Measurements from ENCODE around the gene DHRS7. TPM values are rescaled to one million over a fixed set of nuclear protein-coding genes. Genes with fewer than 3 reads are reported as not detected.

Gene DHRS7, protein sequence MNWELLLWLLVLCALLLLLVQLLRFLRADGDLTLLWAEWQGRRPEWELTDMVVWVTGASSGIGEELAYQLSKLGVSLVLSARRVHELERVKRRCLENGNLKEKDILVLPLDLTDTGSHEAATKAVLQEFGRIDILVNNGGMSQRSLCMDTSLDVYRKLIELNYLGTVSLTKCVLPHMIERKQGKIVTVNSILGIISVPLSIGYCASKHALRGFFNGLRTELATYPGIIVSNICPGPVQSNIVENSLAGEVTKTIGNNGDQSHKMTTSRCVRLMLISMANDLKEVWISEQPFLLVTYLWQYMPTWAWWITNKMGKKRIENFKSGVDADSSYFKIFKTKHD
- 76.5 and 79.9 TPM in 2 replicates for total RNA-seq
- long read RNA-seq, transcript DHRS7-209 (7 exons, 1,322 nt): major isoform, 198 of 207 reads
- long read RNA-seq, partial matches to known transcripts: 2 of 207 reads
- long read RNA-seq, other reads (novel, unspliced or antisense): 6 of 207 reads

DNA sequence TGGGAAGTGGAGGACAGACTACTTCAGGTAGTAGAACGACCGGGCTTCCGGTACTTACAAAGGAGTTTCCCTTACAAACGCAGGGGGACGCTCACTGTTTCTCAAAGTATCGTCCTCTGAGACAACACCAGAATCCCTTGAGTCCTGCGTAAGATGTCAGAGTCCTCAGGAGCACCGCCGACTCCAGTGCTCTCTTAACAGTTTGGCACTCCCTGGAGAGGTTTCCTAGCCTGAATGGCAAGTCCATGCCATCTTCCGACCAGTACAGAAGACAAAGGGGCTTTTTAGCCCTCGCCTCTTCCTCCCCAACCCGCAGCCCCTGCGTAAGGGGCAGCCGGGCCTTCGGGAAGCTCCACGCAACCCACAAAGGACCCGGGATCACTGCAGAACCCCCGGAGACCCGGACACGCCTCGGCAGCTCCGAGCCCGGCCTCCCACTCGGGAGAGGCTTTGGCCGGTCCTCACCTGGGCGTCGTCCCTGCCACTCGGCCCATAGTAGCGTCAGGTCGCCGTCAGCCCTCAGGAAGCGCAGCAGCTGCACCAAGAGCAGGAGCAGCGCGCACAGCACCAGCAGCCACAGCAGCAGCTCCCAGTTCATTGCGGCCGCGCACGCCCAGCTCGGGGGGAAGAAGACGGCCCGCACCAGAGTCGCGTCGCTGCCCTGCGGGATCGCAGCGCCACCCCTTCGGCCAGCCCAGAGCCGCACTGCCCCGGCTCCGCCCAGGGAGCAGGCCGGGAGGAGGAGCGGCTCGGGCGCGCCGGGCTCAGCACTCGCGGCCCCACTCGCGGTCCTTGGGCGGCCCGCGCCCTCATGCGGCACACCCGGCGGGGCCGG is at the start of gene DHRS7:
Gene DHRS7 (minus strand): TSS at position 687 of the 835 bp plus-strand sequence. CDS start 89 bp downstream, at position 598.
- Mint-ChIP-seq H3K9me3 (ENCODE audit: low read depth) (no peaks in the 10 kb centered on the region), H3K27me3 (peaks cover 3% of the 10 kb centered on the region), H3K4me3 (ENCODE audit: low read depth) (peak within 1 kb of the TSS; percentile 90), H3K27ac (peak within 1 kb of the TSS; percentile 98), H3K4me1 (ENCODE audit: low read depth) (peaks cover 11% of the 10 kb centered on the region), H3K36me3 (ENCODE audit: insufficient read depth) (peaks cover 1% of the 10 kb centered on the region)
- TF ChIP-seq, protein P1, sequence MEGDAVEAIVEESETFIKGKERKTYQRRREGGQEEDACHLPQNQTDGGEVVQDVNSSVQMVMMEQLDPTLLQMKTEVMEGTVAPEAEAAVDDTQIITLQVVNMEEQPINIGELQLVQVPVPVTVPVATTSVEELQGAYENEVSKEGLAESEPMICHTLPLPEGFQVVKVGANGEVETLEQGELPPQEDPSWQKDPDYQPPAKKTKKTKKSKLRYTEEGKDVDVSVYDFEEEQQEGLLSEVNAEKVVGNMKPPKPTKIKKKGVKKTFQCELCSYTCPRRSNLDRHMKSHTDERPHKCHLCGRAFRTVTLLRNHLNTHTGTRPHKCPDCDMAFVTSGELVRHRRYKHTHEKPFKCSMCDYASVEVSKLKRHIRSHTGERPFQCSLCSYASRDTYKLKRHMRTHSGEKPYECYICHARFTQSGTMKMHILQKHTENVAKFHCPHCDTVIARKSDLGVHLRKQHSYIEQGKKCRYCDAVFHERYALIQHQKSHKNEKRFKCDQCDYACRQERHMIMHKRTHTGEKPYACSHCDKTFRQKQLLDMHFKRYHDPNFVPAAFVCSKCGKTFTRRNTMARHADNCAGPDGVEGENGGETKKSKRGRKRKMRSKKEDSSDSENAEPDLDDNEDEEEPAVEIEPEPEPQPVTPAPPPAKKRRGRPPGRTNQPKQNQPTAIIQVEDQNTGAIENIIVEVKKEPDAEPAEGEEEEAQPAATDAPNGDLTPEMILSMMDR (IDR thresholded peaks at IDR 0.05; ENCODE audit: unreplicated experiment): peak; percentile 55
- peak; percentile 72 for DNase-seq (ENCODE audit: low spot score, unreplicated experiment)

DNA sequence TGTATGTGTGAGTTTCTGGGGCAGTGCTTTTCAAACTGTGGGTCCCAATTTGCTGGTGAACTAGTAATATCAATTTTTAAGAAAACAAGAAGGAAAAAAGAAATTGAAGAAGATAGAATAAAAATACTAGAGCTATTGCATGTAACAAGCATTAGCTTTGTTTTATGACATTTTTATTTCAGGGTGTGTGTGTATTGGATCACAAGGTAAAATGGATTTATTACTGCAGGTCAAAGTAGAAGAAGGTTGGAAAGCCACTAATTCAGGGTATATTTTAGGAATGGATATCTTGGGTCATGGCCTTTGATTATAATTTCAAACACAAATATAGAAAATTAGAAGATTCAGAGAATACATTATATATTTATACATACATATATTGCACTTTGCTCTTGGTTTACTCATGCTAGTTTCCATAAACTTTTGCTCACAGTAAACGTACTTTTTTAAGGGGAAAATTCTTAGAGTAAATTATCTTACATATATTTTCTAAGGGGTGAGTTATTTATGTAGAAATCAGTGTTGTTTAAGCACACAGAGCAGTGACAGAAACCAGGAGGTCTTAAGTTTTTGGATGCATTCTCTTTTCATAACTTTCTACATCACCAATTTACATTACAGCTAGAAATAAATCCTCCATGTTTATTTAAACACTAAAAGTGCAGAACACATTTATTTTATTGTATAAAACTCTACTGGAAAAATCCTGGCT is 49.4 kb upstream of the DHRS7 start:
- Mint-ChIP-seq H3K9me3 (ENCODE audit: low read depth) (no peaks in the 10 kb centered on the region), H3K36me3 (ENCODE audit: insufficient read depth) (no peaks in the 10 kb centered on the region), H3K27ac (no peak overlapping the region), H3K4me1 (ENCODE audit: low read depth) (no peaks in the 10 kb centered on the region), H3K4me3 (ENCODE audit: low read depth) (no peak overlapping the region), H3K27me3 (peaks cover 3% of the 10 kb centered on the region)
- TF ChIP-seq, protein P1 (IDR thresholded peaks at IDR 0.05; ENCODE audit: unreplicated experiment): no peak
- no peak for DNase-seq (ENCODE audit: low spot score, unreplicated experiment)

DNA sequence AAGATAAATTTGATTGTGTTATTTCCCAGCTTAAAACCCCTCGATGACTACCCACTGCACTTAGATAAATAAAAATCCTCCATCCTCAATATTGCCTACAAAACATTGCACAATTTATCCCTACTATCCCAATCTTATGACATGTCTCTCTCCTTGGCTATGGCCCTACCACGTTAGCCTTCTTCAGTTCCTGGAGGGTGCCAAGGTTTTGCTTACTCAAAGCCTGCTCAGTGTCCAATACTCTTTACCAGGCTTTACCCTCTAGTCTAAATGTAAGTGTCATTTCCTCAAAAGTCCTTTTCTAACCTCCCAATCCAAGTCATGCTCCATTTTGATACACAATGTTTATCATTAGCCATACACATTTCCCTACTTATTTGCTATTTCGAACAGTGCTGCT is 48.8 kb upstream of the DHRS7 start:
- Mint-ChIP-seq H3K4me1 (ENCODE audit: low read depth) (no peaks in the 10 kb centered on the region), H3K27ac (no peak overlapping the region), H3K36me3 (ENCODE audit: insufficient read depth) (no peaks in the 10 kb centered on the region), H3K9me3 (ENCODE audit: low read depth) (no peaks in the 10 kb centered on the region), H3K4me3 (ENCODE audit: low read depth) (no peak overlapping the region), H3K27me3 (peaks cover 3% of the 10 kb centered on the region)
- DNase-seq (ENCODE audit: low spot score, unreplicated experiment): no peak
- TF ChIP-seq, protein P1 (IDR thresholded peaks at IDR 0.05; ENCODE audit: unreplicated experiment): no peak

DNA sequence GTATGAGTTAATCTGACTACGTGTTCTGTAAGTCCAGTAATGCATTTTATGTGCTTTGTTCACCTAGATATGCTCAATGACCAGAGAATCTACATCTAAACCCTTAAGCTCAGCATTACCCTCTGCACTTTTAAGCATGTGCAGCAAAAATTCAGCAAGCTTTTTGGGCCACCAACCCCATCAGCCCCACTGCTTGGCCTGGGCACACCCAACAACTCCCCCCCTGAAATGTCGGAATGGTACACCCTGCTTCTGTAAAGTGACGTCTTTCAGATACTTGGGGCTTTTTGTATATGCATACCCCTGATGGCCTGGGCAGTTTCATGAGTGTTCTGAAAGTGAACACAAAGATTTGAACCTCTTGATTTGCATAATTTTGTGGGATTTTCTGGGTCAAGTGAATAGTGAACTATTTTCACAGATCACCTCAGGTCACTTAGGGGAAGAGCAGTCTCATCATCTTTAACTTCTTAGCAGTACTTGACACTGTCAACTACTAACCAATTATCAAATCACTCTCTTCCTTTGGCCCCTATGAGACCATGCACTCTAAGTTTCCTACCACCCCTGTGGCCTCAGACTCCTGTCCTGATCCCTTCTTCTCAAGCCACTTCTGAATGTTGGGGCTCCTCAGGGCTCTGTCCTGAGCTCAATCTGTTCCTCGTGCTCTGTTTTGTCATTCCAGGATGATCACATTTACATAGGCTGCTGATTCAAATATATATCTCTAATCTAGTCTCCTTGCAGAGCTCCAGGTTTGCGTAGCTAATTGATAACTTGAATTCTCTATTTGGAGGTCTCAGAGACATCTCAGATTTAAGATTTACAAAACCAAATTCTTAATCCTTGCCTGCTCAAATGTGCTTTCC is 47.5 kb upstream of the DHRS7 start:
- Mint-ChIP-seq H3K27me3 (peaks cover 3% of the 10 kb centered on the region), H3K4me1 (ENCODE audit: low read depth) (no peaks in the 10 kb centered on the region), H3K27ac (no peak overlapping the region), H3K9me3 (ENCODE audit: low read depth) (no peaks in the 10 kb centered on the region), H3K36me3 (ENCODE audit: insufficient read depth) (no peaks in the 10 kb centered on the region), H3K4me3 (ENCODE audit: low read depth) (no peak overlapping the region)
- TF ChIP-seq, protein P1 (IDR thresholded peaks at IDR 0.05; ENCODE audit: unreplicated experiment): no peak
- DNase-seq (ENCODE audit: low spot score, unreplicated experiment): no peak
